Right lobe of liver (tissue), 6 donors: Measurements from ENCODE around the gene FAM184A. TPM values are rescaled to one million over a fixed set of nuclear protein-coding genes. Genes with fewer than 3 reads are reported as not detected.

Experiments used
- ATAC-seq, 4 donors: fragments of 200-7000 bp; cut with Tn5 transposase; one replicate each; pipeline ENCODE4 v1.9.1; 2020; ENCODE audit warnings: mild to moderate bottlenecking in 4 of 4, moderate library complexity in 4 of 4
- DNase-seq, 3 donors: peaks; one replicate each; pipeline ENCODE4 v3.0.0-alpha.2; 2020
- H3K27ac ChIP-seq, 3 donors: fragments of 200-600 bp; one replicate each; pipeline ENCODE4 v1.8.0; 2022
- H3K27me3 ChIP-seq, 2 donors: fragments of 200-600 bp; one replicate each; pipeline ENCODE4 v1.8.0; 2022
- H3K36me3 ChIP-seq, 4 donors: fragments of 200-600 bp; sonication (generic) in 1 of 4; one replicate each; pipeline versions ENCODE4 v1.5.1 to v1.8.0; 2017 to 2022; ENCODE audit warnings: control low read depth in 1 of 4
- H3K4me1 ChIP-seq, 4 donors: fragments of 200-600 bp; sonication (generic) in 1 of 4; one replicate each; pipeline versions ENCODE4 v1.5.1 to v1.8.0; 2017 to 2022; ENCODE audit warnings: control low read depth in 1 of 4
- H3K4me3 ChIP-seq, 3 donors: fragments of 200-600 bp; one replicate each; pipeline ENCODE4 v1.8.0; 2022
- H3K9me3 ChIP-seq, 4 donors: fragments of 200-600 bp; sonication (generic) in 1 of 4; one replicate each; pipeline versions ENCODE4 v1.5.1 to v1.8.0; 2017 to 2022; ENCODE audit warnings: control low read depth in 1 of 4
- POLR2A ChIP-seq: fragments of 450-650 bp; IDR thresholded peaks from one replicate; pipeline ENCODE4 v1.6.1; 2017; ENCODE audit warnings: antibody characterized with exemption, mild to moderate bottlenecking
- WGBS: methylation state at CpG from one replicate; pipeline ENCODE4 v1.1.6; 2018; ENCODE audit warnings: low coverage, low lambda C conversion rate; ENCODE audit not compliant: insufficient coverage; ENCODE audit errors: missing lambda C conversion rate; 5-methylcytosine and 5-hydroxymethylcytosine counted together
- intact Hi-C, 2 donors: fragments of 100-400 bp; cut with DNase I; formaldehyde crosslinking; loops; one replicate each; pipeline versions ENCODE4 v1.11.2 to v1.14.1; 2022
- total RNA-seq, 6 experiments: library from RNA; depleted of rRNA in 2 of 6; stranded (reverse); fragments of >200 nt in 2 of 6; fragmentation: NEBNext Ultra II Directional in 3 of 6; extraction: Animal tissue kit (Norgen Biotek cat#: 25700) in 3 of 6; gene quantifications; one replicate each; pipeline versions ENCODE4 v1.1.0 to v1.2.4, GENCODE V29; 2016 to 2023
- TF ChIP-seq, protein P1 (sequence below), 4 donors: fragments of 200-600 bp in 3 of 4; fragments of 450-650 bp in 1 of 4; IDR thresholded peaks; one replicate each; pipeline versions ENCODE4 v1.5.1 to v1.8.0; 2016 to 2022; ENCODE audit warnings: antibody characterized with exemption in 4 of 4, mild to moderate bottlenecking in 2 of 4
- donor health status: DM: no; HTN: yes; CAD: no.
- donor health status: DM: no; HTN: no; CAD: no.
- donor health status: DM: no; HTN: no; CAD: no.
- donor health status: DM: no; HTN: yes; CAD: no.
- donor health status: DM: no; HTN: yes; CAD: no.

FAM184A gene
- total RNA-seq, 6 experiments from 2014 or later = 2.5 to 5.0 (median 3.2) TPM

- DNase-seq (no peak), ATAC-seq (no peak)
- H3K4me1 ChIP-seq = no peaks in the 10 kb centered on the region
- no peak for TF ChIP-seq POLR2A
- TF ChIP-seq, protein P1, sequence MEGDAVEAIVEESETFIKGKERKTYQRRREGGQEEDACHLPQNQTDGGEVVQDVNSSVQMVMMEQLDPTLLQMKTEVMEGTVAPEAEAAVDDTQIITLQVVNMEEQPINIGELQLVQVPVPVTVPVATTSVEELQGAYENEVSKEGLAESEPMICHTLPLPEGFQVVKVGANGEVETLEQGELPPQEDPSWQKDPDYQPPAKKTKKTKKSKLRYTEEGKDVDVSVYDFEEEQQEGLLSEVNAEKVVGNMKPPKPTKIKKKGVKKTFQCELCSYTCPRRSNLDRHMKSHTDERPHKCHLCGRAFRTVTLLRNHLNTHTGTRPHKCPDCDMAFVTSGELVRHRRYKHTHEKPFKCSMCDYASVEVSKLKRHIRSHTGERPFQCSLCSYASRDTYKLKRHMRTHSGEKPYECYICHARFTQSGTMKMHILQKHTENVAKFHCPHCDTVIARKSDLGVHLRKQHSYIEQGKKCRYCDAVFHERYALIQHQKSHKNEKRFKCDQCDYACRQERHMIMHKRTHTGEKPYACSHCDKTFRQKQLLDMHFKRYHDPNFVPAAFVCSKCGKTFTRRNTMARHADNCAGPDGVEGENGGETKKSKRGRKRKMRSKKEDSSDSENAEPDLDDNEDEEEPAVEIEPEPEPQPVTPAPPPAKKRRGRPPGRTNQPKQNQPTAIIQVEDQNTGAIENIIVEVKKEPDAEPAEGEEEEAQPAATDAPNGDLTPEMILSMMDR (IDR thresholded peaks at IDR 0.05) = no peak
- WGBS = 67% methylated on average over 2 of the region's 2 CpGs
- no peaks in the 10 kb centered on the region for H3K9me3 ChIP-seq
- no peak overlapping the region for H3K4me3 ChIP-seq
- no peak overlapping the region for H3K27ac ChIP-seq
- no peaks in the 10 kb centered on the region for H3K27me3 ChIP-seq
- H3K36me3 ChIP-seq = no peaks in the 10 kb centered on the region
- intact Hi-C loops = loop anchor here in 1 of 2 donors (5.0 kb wide), 1 partner anchor 145 kb away; no protein-coding TSS in a partner anchor
These were observed 111.2 kb downstream of the FAM184A start for GRCh38 chr6:118967239-118967638.

DNA sequence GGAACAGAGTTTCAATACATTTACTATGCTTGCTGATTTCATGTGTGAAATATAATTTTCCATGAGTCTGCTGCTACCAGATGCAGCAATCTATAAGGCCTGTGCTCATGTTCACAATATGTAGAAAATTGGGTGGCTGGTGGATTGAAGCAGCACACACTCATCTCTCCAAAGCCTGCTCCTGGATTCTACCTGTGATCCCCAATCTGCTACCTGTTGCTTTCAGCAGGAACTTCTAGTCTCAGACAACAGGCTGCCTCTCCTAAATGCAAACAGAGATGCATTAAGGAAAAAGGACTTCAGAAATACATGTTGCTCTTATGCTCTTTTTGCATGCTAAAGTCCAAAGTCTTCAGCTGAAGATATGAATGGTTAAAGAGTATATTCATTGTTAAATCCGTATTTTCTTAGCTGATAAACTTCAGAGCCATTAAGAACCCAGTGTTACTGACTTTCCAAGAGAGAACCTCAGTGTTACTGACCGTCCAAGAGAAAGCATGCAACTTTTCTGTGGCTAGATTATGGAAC is 112.6 kb downstream of the FAM184A start:
- 75% methylated on average over 2 of the region's 2 CpGs for WGBS
- no peak for DNase-seq
- no peak for TF ChIP-seq POLR2A
- TF ChIP-seq, protein P1 (IDR thresholded peaks at IDR 0.05) = no peak
- no peak overlapping the region for H3K27ac ChIP-seq
- no peaks in the 10 kb centered on the region for H3K9me3 ChIP-seq
- peak in 1 of 4 donors; percentile 7 for ATAC-seq
- no peaks in the 10 kb centered on the region for H3K27me3 ChIP-seq
- H3K36me3 ChIP-seq = no peaks in the 10 kb centered on the region
- H3K4me1 ChIP-seq = no peaks in the 10 kb centered on the region
- H3K4me3 ChIP-seq = no peak overlapping the region
- intact Hi-C loops = loop anchor here in 1 of 2 donors (5.0 kb wide), 1 partner anchor 146 kb away; no protein-coding TSS in a partner anchor

DNA sequence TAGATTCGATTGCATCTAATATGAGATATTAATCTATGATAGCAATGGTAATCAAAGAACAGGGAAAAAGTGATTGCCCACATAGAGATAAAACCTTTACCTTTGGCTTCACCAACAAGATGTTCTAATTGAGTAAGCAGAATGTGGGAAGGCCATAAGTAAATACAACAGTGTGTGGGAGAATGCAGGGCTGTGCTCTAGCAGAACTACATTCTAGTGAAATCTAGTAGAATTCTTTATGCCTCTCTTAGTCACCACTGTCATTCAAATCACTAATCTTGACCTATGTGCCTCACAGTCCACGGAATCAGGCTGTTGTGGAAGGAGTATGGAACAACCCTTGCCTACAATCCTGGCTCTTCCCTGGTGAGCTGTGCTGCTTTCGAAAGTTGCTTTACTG is 113.1 kb downstream of the FAM184A start:
- no peak for DNase-seq
- ATAC-seq = peak; percentile 72 to 97 (median 77)
- Histone ChIP-seq H3K27me3 (no peaks in the 10 kb centered on the region), H3K4me3 (no peak overlapping the region), H3K9me3 (no peaks in the 10 kb centered on the region), H3K4me1 (no peaks in the 10 kb centered on the region), H3K27ac (no peak overlapping the region), H3K36me3 (no peaks in the 10 kb centered on the region)
- no peak for TF ChIP-seq POLR2A
- TF ChIP-seq, protein P1 (IDR thresholded peaks at IDR 0.05) = no peak
- intact Hi-C loops = loop anchor here in 1 of 2 donors (5.0 kb wide), 1 partner anchor 147 kb away; no protein-coding TSS in a partner anchor
- 44% methylated on average over 2 of the region's 3 CpGs for WGBS

DNA sequence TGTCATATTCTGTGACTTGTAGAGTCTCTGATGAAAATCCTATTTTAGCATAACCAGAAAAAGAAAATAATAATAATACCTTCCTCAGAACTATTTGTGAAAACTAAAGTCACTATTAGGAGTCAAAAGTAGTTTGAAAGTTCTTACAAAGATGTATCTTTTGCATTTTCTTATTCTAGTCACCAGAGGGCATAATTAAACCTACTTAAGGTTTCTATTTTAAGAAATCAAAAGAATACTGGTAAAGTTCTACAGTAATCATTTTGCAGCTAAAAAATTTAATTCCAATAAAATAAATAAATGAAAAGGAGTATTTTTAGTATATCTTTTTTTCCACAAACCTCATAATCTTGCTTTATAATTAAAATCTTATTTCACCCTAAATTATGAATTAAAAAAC is 115.5 kb downstream of the FAM184A start:
- DNase-seq = no peak
- Histone ChIP-seq H3K9me3 (no peaks in the 10 kb centered on the region), H3K4me1 (no peaks in the 10 kb centered on the region), H3K4me3 (no peak overlapping the region), H3K36me3 (no peaks in the 10 kb centered on the region), H3K27me3 (no peaks in the 10 kb centered on the region), H3K27ac (no peak overlapping the region)
- no peak for TF ChIP-seq POLR2A
- TF ChIP-seq, protein P1 (IDR thresholded peaks at IDR 0.05) = peak in 2 of 4 donors; percentile 36 to 38
- intact Hi-C loops = no loop called here
- no peak for ATAC-seq

GRCh38 chr6:118959903-118960302 is 118.6 kb downstream of the FAM184A start:
- H3K9me3 ChIP-seq = no peaks in the 10 kb centered on the region
- no peaks in the 10 kb centered on the region for H3K27me3 ChIP-seq
- H3K36me3 ChIP-seq = no peaks in the 10 kb centered on the region
- WGBS = 86% methylated on average over 4 of the region's 4 CpGs
- DNase-seq (no peak), ATAC-seq (no peak)
- TF ChIP-seq, protein P1 (IDR thresholded peaks at IDR 0.05) = no peak
- no peak for TF ChIP-seq POLR2A
- intact Hi-C loops = no loop called here
- H3K4me1 ChIP-seq = no peaks in the 10 kb centered on the region
- H3K27ac ChIP-seq = no peak overlapping the region
- no peak overlapping the region for H3K4me3 ChIP-seq
